IMR-90 (cell line): ENCODE results near the gene SRSF3. TPM values are rescaled to one million over a fixed set of nuclear protein-coding genes. Genes with fewer than 3 reads are reported as not detected.

ENCODE experiments used
- ATAC-seq: fragments of 200-7000 bp; cut with Tn5 transposase; 2 replicates; pipeline ENCODE4 v1.9.1; 2020; ENCODE audit warnings: low read depth, mild to moderate bottlenecking, moderate library complexity
- BruUV-seq: library from RNA; stranded (reverse); fragments of 400-500 nt; replicated peaks from 2 replicates; lab custom pipeline; 2021; lab: Mats Ljungman, UMichigan
- CTCF ChIA-PET: fragments of 300-600 bp; formaldehyde crosslinking; extraction: SDS; loops from one replicate; lab custom pipeline; 2021; ENCODE audit warnings: antibody characterized with exemption; lab: Yijun Ruan, JAX
- POLR2A ChIA-PET: fragments of 300-600 bp; sonication (Branson Sonifier 250); formaldehyde crosslinking; loops from one replicate; lab custom pipeline; 2022; ENCODE audit warnings: antibody characterized with exemption; ENCODE audit not compliant: unreplicated experiment; lab: Charles Lee
- DNase-seq: peaks from one replicate; pipeline ENCODE4 v3.0.0; 2013
- H2AFZ ChIP-seq: replicated peaks from 2 replicates; pipeline ENCODE3; 2013; ENCODE audit warnings: low read length, mild to moderate bottlenecking; ENCODE audit not compliant: poor library complexity
- H2AK5ac ChIP-seq: 2 replicates; pipeline ENCODE4 v1.6.1; 2013; ENCODE audit warnings: low read depth, low read length, inconsistent platforms
- H2AK9ac ChIP-seq: replicated peaks from 2 replicates; pipeline ENCODE3; 2013; ENCODE audit warnings: mild to moderate bottlenecking, low read depth, low read length, moderate library complexity; ENCODE audit not compliant: poor library complexity
- H2BK120ac ChIP-seq: 2 replicates; pipeline ENCODE4 v1.6.1; 2013; ENCODE audit warnings: low read depth, low read length, inconsistent platforms
- H2BK15ac ChIP-seq: 3 replicates; pipeline ENCODE4 v1.6.1; 2013; ENCODE audit warnings: low read depth, low read length, inconsistent platforms
- H2BK20ac ChIP-seq: 2 replicates; pipeline ENCODE4 v1.6.1; 2013; ENCODE audit warnings: low read depth, mild to moderate bottlenecking, inconsistent platforms, low read length, moderate library complexity
- H2BK5ac ChIP-seq: 2 replicates; pipeline ENCODE4 v1.6.1; 2013; ENCODE audit warnings: mild to moderate bottlenecking, low read depth, low read length, inconsistent platforms; ENCODE audit not compliant: poor library complexity, severe bottlenecking
- H3K14ac ChIP-seq: replicated peaks from 2 replicates; pipeline ENCODE4 v1.6.1; 2013; ENCODE audit warnings: low read depth, low read length, inconsistent platforms
- H3K18ac ChIP-seq: 2 replicates; pipeline ENCODE4 v1.6.1; 2013; ENCODE audit warnings: low read depth, low read length, control low read depth
- H3K23ac ChIP-seq: 2 replicates; pipeline ENCODE4 v1.6.1; 2013; ENCODE audit warnings: low read depth, low read length, inconsistent platforms
- H3K27ac ChIP-seq: 2 replicates; pipeline ENCODE4 v1.5.1; 2013; ENCODE audit warnings: mild to moderate bottlenecking, control low read depth, low read length; ENCODE audit not compliant: insufficient read depth
- H3K27me3 ChIP-seq: 2 replicates; pipeline ENCODE4 v1.6.1; 2013; ENCODE audit warnings: low read length; ENCODE audit not compliant: control insufficient read depth, insufficient read depth
- H3K36me3 ChIP-seq: 2 replicates; pipeline ENCODE4 v1.6.1; 2013; ENCODE audit warnings: low read length, mixed read lengths; ENCODE audit not compliant: control insufficient read depth, insufficient read depth
- H3K4ac ChIP-seq: 2 replicates; pipeline ENCODE4 v1.6.1; 2013; ENCODE audit warnings: low read depth, low read length, inconsistent platforms
- H3K4me1 ChIP-seq: 2 replicates; pipeline ENCODE4 v1.6.1; 2013; ENCODE audit warnings: low read length, mixed read lengths; ENCODE audit not compliant: control insufficient read depth, insufficient read depth
- H3K4me2 ChIP-seq: 2 replicates; pipeline ENCODE4 v1.6.1; 2013; ENCODE audit warnings: low read depth, mild to moderate bottlenecking, control low read depth, low read length, moderate library complexity
- H3K4me3 ChIP-seq: 2 replicates; pipeline ENCODE4 v1.5.1; 2013; ENCODE audit warnings: low read depth, mild to moderate bottlenecking, control low read depth, low read length, moderate library complexity; ENCODE audit not compliant: insufficient read depth
- H3K56ac ChIP-seq: 2 replicates; pipeline ENCODE4 v1.6.1; 2013; ENCODE audit warnings: low read length, inconsistent platforms; ENCODE audit not compliant: insufficient read depth; ENCODE audit errors: extremely low read depth
- H3K79me1 ChIP-seq, 2 experiments: 2 replicates each; pipeline ENCODE4 v1.6.1; 2013; ENCODE audit warnings: low read length in 2 of 2, inconsistent platforms in 1 of 2, low read depth in 1 of 2
- H3K9ac ChIP-seq: 2 replicates; pipeline ENCODE4 v1.6.1; 2013; ENCODE audit warnings: low read depth, low read length, control low read depth
- H3K9me1 ChIP-seq: 2 replicates; pipeline ENCODE4 v1.6.1; 2013; ENCODE audit warnings: low read length, inconsistent platforms; ENCODE audit not compliant: insufficient read depth
- H3K9me3 ChIP-seq: 2 replicates; pipeline ENCODE4 v1.6.1; 2013; ENCODE audit warnings: low read length; ENCODE audit not compliant: control insufficient read depth, insufficient read depth
- H4K20me1 ChIP-seq: 2 replicates; pipeline ENCODE4 v1.6.1; 2013; ENCODE audit warnings: low read length, inconsistent platforms; ENCODE audit not compliant: insufficient read depth
- H4K5ac ChIP-seq: 2 replicates; pipeline ENCODE4 v1.6.1; 2013; ENCODE audit warnings: mild to moderate bottlenecking, low read depth, low read length, control low read depth
- H4K8ac ChIP-seq, 2 experiments: 2 replicates each; pipeline ENCODE4 v1.6.1; 2013; ENCODE audit warnings: low read depth in 2 of 2, low read length in 2 of 2, control low read depth in 1 of 2, inconsistent platforms in 1 of 2
- H4K91ac ChIP-seq: 2 replicates; pipeline ENCODE4 v1.6.1; 2013; ENCODE audit warnings: low read depth, low read length, inconsistent platforms; ENCODE audit not compliant: insufficient read depth
- ELK1 ChIP-seq: fragments of 150-350 bp; IDR thresholded peaks from 2 replicates; pipeline ENCODE4 v1.6.1; 2016; ENCODE audit warnings: low read depth, mild to moderate bottlenecking, low read length, moderate library complexity, borderline replicate concordance
- MAFK ChIP-seq: IDR thresholded peaks from 2 replicates; pipeline ENCODE4 v1.6.1; 2012; ENCODE audit warnings: low read depth, low read length, improper control_type of control experiment
- NFE2L2 ChIP-seq: fragments of 150-350 bp; IDR thresholded peaks from 2 replicates; pipeline ENCODE4 v1.6.1; 2016; ENCODE audit warnings: low read depth, mild to moderate bottlenecking, low read length
- RAD21 ChIP-seq: IDR thresholded peaks from 2 replicates; pipeline ENCODE4 v1.6.1; 2012; ENCODE audit warnings: low read length, improper control_type of control experiment
- RCOR1 ChIP-seq: IDR thresholded peaks from 2 replicates; pipeline ENCODE4 v1.6.1; 2012; ENCODE audit warnings: mild to moderate bottlenecking, low read length, improper control_type of control experiment; ENCODE audit not compliant: insufficient replicate concordance
- RFX5 ChIP-seq: IDR thresholded peaks from 2 replicates; pipeline ENCODE4 v1.8.0; 2012; ENCODE audit warnings: low read depth, mild to moderate bottlenecking, low read length, moderate library complexity
- SMC3 ChIP-seq: fragments of 150-350 bp; IDR thresholded peaks from 2 replicates; pipeline ENCODE4 v1.6.1; 2016; ENCODE audit warnings: low read depth, mild to moderate bottlenecking, antibody characterized with exemption, low read length, moderate library complexity
- USF2 ChIP-seq: fragments of 150-350 bp; IDR thresholded peaks from 2 replicates; pipeline ENCODE4 v1.6.1; 2017; ENCODE audit warnings: mild to moderate bottlenecking, antibody characterized with exemption, low read length, low read depth
- WGBS, 2 experiments: methylation state at CpG; one replicate each; pipeline versions ENCODE4 v1.1.5 to v1.1.7; 2013; ENCODE audit warnings: missing lambda C conversion rate in 2 of 2; ENCODE audit not compliant: insufficient read length in 1 of 2; ENCODE audit errors: extremely low coverage in 2 of 2; 5-methylcytosine and 5-hydroxymethylcytosine counted together
- dilution Hi-C: fragments of 300-500 bp; cut with HindIII; formaldehyde crosslinking; loops from one replicate; pipeline ENCODE4 v1.14.3; 2018; ENCODE audit warnings: low sequenced_read_pairs; ENCODE audit not compliant: unreplicated experiment
- in situ Hi-C: fragments of 300-500 bp; cut with MboI; formaldehyde crosslinking; loops from 3 replicates; pipeline ENCODE4 v1.14.3; 2019; ENCODE audit warnings: low sequenced_read_pairs, inconsistent platforms, mixed read lengths
- intact Hi-C: fragments of 100-400 bp; cut with micrococcal nuclease; formaldehyde crosslinking; loops from 2 replicates; pipeline ENCODE4 v1.10.0; 2022
- polyA plus RNA-seq, 3 experiments: library from polyadenylated mRNA; depleted of rRNA; stranded (reverse); fragments of >200 nt; gene quantifications; 2 replicates each; pipeline ENCODE4 v1.2.3, GENCODE V29; 2012; ENCODE audit warnings: low replicate concordance in 1 of 3
- total RNA-seq: library from RNA; depleted of rRNA; stranded (reverse); fragments of >200 nt; gene quantifications from 2 replicates; pipeline ENCODE4 v1.2.3, GENCODE V29; 2012

Gene SRSF3
- total and polyA plus RNA-seq, 2 of the 4 experiments (the other 2 are of a cell fraction), result 237 to 297 TPM

- BruUV-seq, result no TSS peak
- H2BK5ac ChIP-seq, result no peak overlapping the region
- no CpG with 5 or more reads among the region's 11 CpGs for WGBS, 2 experiments
- peak overlapping the region; percentile 65 for H3K4me2 ChIP-seq
- no peaks in the 10 kb centered on the region for H3K9me3 ChIP-seq
- H3K36me3 ChIP-seq, result no peaks in the 10 kb centered on the region
- ChIA-PET CTCF (interaction anchor here (1.8 kb wide), 1 partner anchor 9 kb away, joined by 12 read pairs; no protein-coding TSS in a partner anchor), POLR2A (interaction anchor here (0.6 to 0.7 kb wide), 3 partner anchors 24 to 59 kb away, joined by 3 to 11 read pairs (median 4); partner anchors contain the start of gene CDKN1A)
- no peak overlapping the region; the same call in 1 of the 2 replicates for H2BK120ac ChIP-seq
- DNase-seq (no peak), ATAC-seq (no peak)
- no peak overlapping the region for H3K9ac ChIP-seq
- in situ Hi-C loops, result loop anchor here (5.0 kb wide), 3 partner anchors 58 to 133 kb away; no protein-coding TSS in a partner anchor
- peak overlapping the region; percentile 53 for H3K14ac ChIP-seq
- peaks cover 0 to 35% of the 10 kb centered on the region in 2 experiments; a peak in 2 of 4 replicates for H3K79me1 ChIP-seq
- peak overlapping the region; percentile 90; the same call in 1 of the 2 replicates for H2AK5ac ChIP-seq
- H4K5ac ChIP-seq, result no peak overlapping the region
- no peaks in the 10 kb centered on the region for H3K27me3 ChIP-seq
- intact Hi-C loops, result loop anchor here (10.0 kb wide), 1 partner anchor 390 kb away; no protein-coding TSS in a partner anchor
- H2AFZ ChIP-seq, result peak overlapping the region; percentile 5
- TF ChIP-seq RCOR1 (no peak), RFX5 (no peak), SMC3 (no peak), ELK1 (no peak), NFE2L2 (no peak), MAFK (no peak), RAD21 (no peak), USF2 (no peak)
- H4K8ac ChIP-seq, result no peak overlapping the region
- no peak overlapping the region; the same call in 1 of the 2 replicates for H4K91ac ChIP-seq
- peak overlapping the region; percentile 59; the same call in 1 of the 3 replicates for H2BK15ac ChIP-seq
- H3K23ac ChIP-seq, result peak overlapping the region; percentile 63
- peaks cover 24% of the 10 kb centered on the region; the same call in 1 of the 2 replicates for H4K20me1 ChIP-seq
- no peak overlapping the region for H3K56ac ChIP-seq
- H2AK9ac ChIP-seq, result no peak overlapping the region
- H3K18ac ChIP-seq, result peak overlapping the region; percentile 6; the same call in 1 of the 2 replicates
- peak overlapping the region; percentile 0; the same call in 1 of the 2 replicates for H3K4me3 ChIP-seq
- H3K4me1 ChIP-seq, result peaks cover 13% of the 10 kb centered on the region
- peak overlapping the region; percentile 60 for H3K4ac ChIP-seq
- H2BK20ac ChIP-seq, result peak overlapping the region; percentile 62
- H3K27ac ChIP-seq, result peak overlapping the region; percentile 16; the same call in 1 of the 2 replicates
- dilution Hi-C loops, result no loop called here
- peaks cover 12% of the 10 kb centered on the region for H3K9me1 ChIP-seq
Observed at GRCh38 chr6:36624461-36625157, 30.4 kb downstream of the SRSF3 start.
